GM21381 (cell line): Measurements from ENCODE around the gene GIN1.
"Not testable (repeated sequence)": the region's sequence is repeated elsewhere in the genome, so short reads cannot be mapped to it uniquely, and the experiment has no call there.

Source experiments
- ATAC-seq: cut with Tn5 transposase; IDR thresholded peaks from one replicate; pipeline ENCODE4 v1.9.1; 2021; ENCODE audit warnings: mild to moderate bottlenecking, moderate library complexity; ENCODE audit not compliant: unreplicated experiment

Gene GIN1

DNA sequence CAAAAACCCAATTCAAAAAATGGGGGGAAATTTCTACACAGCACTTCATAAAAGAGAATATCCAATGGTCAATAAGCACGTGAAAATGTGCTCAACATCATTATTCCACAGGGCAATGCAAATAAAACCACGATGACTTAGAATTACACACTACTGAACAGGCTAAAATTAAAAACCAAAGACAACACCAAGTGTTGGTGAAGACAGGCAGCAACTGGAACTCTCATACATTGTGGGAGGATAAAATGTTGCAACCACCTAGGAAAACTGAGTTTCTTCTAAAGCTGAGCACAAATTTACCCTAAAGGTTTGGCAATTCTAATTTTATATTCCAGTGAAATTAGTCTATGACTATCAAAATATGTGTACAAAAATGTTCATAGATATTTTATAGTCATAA, 9.5 kb downstream of the GIN1 start:
- no peak for ATAC-seq

DNA sequence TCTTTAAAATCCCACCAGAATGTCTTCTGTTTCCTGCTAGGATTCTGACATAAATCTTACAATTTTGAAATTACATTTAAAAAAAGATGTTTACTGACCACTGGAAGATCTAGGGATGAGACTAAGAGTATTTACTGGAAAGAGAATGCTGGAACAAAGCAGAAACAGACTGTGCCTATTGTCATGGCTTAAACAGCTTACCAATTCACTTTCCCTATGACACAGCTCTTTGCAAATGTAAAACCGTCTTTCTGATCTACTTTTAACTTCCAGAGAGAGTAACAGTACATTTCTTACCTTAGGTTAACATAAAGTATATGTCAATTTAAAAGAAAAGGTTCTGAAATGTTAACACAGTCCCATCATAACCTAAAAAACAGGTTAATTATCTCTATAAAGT, 10.7 kb downstream of the GIN1 start:
- ATAC-seq: no peak

DNA sequence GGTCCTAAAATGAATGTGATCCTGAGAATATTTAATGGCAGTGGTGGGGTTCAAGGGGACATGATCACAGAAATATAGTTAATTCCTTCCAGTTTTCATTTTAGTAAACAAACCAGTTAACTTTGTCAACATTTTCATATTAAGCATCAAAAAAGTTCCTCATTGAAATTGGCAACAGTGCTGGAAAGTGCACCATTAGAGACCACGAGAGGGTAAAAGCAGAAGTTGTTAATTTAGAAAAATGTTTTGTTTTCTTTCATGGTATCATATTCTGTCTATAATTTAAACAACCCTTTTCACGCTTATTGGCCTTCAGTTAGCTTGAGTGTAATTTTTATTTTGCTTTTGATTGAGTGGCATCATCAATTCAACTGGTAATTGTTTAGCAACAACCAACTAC, 11.9 kb downstream of the GIN1 start:
- no peak for ATAC-seq

DNA sequence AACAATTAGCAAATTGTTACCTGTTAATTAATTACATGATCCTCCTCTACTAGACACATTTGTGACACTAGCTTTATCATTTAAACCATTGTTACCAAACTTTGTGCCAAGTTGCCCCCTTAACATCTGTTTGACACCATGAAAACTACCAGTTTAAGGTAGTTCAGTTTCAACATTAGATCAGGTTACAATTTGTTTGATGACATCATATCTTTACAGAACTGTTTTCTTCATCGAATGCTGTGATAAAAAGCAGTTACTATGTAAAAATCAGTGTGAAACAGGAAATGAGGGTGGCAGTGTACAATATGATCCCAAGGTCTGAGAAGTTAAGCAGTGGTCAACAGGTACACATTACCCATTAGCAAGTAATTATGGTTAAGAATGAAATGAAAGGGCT, 17.7 kb downstream of the GIN1 start:
- no peak for ATAC-seq

DNA sequence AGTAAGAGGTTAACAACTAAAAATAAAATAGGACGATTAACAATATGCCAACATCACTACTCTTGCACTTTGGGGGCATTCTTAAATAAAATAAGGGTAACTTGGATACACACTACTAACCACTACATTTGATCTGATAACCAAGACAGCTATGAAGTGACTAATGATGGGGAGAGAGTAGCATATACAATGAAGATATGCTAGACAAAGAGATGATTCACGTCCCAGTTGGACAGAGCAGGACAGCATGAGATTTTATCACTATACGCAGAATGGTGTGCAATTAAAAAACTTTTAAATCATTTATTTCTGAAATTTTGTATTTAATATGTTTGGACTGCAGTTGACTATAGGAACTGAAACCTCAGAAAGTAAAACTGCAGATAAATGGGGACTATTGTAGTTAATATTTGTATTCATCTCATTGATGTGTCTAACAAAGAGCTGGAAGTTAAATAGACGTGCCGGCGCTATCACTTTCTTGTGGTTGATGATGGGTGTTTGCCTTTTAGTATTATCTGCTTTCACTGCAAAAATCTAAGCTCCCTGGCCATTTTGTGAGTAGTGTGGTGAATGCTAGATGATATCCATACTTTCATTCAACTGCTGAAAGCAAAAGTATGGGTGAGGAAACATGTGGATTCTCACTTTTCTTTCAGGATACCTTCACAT, 18.7 kb downstream of the GIN1 start:
- no peak for ATAC-seq

DNA sequence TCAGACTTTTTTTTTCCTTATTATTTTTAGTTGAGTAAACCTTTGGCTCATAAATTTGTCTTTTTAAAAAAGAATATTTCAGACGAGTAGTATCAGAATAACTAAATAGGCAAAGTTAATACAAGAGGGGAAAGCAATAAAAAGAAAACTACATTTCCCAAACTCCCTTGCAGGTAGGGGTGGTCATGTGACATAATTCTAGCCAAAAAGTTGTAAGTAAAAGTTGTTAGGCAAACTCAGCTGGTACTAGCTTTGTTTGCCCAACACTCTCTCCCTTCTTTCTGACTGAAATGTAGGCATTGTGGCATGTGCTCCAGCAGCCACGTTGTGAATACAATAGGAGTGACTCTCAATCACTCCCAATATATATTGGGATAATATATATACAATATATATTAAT, 20.9 kb downstream of the GIN1 start:
- ATAC-seq: no peak

DNA sequence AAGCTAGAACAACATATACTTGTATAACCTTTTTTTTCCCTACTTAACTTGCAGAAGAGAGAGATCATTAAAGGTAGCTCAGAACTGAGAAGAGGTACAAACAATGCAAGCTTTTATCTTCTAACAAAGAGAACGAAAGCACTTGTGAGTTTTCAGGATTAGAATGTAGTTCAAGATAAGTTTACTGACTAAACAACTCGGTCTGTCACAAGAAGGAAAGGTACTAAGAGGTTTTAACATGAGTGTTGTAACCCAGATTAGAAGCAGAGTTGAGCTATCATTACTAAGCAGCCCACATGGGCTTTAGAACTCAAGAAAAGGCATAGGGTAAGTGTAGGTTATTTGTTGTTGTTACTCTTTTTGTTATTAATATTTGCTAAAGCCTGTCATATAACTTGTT, 25.2 kb downstream of the GIN1 start:
- no peak for ATAC-seq

DNA sequence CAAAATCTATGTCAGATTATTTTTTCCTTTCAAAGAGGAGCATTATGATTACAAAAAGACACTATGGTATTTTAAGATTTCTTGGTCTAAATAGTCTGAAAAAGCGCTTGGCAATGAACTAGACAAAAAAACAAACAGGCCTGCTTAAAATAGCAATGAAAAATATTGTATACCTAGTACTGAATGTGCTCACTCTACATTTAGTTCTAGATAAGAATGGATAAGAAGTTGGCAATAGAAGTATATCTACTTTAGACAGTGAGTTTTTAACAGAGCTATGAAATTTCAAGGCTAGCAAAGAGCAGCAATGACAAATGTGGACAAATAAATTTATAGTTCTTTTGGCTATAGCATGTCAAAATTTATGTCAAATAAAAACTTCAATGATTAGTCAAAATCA, 26.2 kb downstream of the GIN1 start:
- ATAC-seq: no peak

DNA sequence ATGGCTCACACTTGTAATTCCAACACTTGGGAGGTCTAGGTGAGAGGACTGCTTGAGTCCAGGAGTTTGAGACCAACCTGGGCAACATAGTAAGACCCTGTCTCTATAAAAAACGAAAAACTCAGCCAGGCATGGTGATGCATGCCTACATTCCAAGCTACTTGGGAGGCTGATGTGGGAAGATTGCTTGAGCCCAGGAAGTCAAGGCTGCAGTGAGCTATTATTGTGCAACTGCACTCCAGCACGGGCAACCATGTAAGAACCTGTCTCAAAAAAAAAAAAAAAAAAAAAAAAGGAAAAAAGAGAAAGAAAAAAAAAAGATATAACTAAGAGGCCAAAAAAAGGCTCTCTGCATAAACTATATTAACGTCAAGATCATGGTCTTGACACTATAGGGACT, 27.3 kb downstream of the GIN1 start:
- ATAC-seq: no peak

DNA sequence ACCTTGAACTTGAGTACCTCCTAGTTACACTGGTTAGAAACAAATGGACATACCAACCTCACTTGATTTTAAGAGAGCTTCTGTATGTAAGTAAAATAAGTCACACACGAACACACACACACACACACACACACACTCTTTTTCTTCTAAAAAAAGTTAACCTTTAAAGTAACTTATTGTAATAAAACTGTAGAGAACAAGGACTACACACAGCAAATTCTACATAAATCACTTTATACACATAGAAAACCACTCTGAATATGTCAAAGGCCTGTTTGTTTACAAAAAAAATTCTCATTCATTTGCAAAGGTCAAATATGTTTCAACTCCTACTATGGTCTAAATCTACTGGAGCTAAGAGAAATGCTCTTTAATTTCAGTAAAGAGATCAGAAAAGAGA, 29.1 kb downstream of the GIN1 start:
- ATAC-seq: no peak

DNA sequence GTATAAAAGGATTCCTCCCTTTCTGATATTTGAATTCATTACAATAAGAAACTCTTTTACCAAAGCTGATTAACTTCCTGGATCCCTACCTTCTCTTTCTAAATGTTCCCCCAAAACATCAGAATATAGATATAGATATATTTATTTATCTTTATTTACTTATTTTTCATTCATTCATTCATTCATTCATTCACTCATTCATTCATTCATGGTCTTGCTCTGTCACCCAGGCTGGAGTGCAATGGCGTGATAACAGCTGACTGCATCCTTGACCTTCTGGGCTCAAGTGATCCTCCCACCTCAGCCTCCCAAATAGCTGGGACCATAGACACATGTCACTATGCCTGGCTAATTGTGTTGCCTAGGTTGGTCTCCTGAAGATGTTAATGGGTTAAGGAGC, 30.7 kb downstream of the GIN1 start:
- ATAC-seq: no peak

DNA sequence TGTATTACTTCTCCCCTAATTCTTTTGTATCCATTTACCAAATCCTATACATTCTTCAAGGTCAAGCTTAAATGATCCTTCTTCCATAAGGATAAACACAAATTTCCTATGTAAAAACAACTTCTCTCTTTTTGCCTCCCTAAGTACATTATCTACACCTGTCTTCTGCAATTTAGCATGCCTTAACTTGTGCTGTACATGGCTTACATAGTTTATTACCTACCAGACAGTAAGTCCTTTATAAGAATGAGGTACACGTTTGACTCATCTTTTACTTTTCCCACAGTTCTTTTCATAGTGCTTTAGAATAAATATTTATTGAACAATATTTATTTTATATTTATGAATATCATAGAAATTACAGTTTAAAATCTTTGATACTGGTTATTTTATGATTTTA, 33.4 kb downstream of the GIN1 start:
- no peak for ATAC-seq

DNA sequence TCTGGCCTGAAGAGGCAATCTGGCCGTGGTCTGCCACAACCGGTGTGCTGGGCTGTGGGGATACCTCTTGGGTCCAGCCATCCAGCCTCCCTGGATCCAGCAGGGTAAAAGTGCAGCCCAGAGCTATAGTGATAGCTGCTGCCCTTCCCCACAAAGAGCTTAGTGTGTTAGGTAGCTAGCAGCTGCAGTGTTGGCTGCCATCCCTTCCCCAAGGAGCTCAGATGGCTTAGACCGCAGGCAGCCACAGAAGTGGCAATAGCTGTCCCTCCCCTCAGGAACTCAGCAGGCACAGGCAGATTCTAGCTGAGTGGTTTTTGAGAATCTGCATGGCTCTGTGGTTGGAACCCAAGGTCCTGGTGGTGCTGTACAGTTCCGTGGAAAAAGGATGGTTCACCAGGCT, 40.1 kb downstream of the GIN1 start:
- no peak for ATAC-seq

DNA sequence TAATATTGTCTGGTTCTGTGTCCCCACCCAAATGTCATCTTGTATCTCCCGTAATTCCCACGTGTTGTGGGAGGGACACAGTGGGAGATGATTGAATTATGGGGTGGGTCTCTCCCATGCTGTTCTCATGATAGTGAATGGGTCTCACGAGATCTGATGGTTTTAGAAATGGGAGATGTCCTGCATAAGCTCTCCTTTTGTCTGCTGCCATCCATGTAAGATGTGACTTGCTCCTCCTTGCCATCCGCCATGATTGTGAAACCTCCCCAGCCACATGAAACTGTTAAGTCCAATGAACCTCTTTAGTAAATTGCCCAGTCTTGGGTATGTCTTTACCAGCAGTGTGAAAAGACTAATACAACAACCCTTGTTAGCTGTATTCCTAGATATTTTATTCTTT, 44.5 kb downstream of the GIN1 start:
- no peak for ATAC-seq

DNA sequence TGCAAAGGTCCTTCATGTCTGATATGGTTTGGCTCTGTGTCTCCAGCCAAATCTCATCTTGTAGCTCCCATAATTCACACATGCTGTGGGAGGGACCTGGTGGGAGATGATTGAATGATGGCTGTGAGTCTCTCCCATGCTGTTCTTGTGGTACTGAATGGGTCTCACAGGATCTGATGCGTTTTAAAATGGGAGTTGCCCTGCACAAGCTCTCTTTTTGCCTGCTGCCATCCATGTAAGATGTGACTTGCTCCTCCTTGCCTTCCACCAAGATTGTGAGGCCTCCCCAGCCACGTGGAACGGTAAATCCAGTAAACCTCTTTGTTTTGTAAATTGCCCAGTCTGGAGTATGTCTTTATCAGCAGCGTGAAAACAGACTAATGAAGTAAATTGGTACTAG, 46.4 kb downstream of the GIN1 start:
- ATAC-seq: not testable (repeated sequence)

DNA sequence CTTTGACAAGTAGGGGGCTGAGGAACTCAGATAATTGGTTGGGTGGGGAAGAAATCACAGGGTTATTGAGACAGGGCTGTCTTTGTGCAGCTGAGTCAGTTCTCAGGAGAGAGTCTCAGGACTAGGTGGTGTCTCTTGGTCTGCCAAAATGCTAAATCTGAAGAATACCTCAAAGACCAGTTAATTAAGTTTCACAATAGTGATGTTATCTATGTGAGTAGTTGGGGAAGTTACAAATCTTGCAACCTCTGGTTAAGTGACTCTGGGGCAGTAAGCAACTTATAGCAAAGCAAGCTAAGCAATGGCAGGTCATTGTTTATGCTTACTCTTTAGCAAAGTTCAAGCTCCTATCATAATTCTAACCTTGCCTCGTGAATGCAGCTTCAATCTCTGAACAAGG, 53.6 kb downstream of the GIN1 start:
- ATAC-seq: no peak

DNA sequence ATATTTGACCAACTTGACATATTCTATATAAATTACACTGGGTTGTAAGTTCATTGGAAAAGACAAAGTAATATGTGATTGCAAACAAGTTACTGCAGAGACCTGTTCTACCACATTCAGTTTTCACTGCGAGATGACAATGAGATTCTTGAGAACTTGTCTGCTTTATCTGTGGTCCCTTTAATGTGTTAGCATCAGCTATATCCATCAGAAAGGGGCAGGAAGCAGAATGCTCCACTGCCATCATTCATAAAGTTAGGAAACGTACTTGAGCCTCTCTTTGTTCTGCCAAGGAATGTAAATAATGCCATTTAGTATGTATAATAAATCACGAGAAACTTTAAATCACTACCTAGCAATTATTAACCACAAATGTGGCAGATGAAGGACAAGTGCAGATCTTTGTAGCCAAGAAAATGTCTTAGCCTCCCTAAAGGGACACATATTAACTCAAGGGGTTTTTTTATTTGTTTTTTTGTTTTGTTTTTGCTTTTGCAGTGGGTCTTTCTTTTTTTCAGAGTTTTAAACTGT, 59.4 kb downstream of the GIN1 start:
- no peak for ATAC-seq

DNA sequence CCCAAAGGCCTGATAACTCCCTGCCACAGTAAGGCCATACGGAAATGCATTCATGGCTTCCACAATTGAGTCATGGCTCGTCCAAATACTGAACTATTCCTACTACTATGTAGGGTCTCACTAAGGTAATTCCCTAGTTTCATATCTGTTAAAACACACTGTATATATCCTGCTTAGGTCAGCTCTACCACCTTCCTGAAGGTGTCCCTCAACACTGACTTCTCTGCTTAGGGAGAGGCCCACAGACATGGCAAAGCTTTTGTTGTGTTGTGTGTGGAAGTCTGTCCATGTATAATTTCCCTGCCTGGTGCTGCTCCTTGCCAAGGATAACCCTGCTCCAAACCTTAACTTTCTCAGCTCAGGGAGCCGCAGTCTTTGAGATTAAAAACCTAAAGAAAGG, 60.4 kb downstream of the GIN1 start:
- ATAC-seq: no peak

DNA sequence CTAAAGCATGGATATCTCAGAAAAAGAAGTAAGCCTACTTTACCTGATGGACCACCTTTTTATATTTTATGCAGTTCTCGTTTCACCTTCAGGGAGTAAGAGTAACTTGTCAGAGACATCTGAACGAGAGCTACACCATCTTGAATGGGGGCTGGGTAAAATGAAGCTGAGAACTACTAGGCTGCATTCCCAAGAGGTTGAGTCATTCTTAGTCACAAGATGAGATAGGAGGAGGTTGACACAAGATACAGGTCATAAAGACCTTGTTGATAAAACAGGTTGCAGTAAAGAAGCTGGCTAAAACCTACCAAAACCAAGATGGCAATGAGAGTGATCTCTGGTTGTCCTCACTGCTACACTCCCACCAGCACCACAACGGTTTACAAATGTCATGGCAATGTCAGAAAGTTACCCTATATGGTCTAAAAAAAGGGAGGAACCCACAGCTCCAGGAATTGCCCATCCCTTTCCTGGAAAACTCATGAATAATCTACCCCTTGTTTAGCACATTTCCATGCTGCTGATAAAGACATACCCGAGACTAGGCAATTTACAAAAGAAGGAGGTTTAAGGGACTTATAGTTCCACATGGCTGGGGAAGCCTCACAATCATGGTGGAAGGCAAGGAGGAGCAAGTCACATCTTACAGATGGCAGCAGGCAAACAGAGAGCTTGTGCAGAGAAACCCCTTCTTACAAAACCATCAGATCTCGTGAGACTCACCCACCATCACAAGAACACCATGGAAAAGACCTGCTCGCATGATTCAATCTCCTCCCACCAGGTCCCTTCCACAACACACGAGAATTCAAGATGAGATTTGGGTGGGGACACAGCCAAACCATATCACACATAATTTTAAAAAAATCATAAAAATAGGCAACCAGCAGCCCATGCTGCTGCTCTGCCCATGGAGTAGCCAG, 62.5 kb downstream of the GIN1 start:
- ATAC-seq: no peak

DNA sequence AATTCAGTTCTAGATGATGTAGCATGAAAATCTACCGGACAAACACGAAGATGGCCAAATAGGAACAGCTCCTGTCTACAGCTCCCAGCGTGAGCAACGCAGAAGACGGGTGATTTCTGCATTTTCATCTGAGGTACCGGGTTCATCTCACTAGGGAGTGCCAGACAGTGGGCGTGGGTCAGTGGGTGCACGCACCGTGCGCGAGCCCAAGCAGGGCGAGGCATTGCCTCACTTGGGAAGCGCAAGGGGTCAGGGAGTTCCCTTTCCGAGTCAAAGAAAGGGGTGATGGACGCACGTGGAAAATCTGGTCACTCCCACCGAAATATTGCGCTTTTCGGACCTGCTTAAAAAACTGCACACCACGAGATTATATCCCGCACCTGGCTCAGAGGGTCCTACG, 73.2 kb downstream of the GIN1 start:
- not testable (repeated sequence) for ATAC-seq

DNA sequence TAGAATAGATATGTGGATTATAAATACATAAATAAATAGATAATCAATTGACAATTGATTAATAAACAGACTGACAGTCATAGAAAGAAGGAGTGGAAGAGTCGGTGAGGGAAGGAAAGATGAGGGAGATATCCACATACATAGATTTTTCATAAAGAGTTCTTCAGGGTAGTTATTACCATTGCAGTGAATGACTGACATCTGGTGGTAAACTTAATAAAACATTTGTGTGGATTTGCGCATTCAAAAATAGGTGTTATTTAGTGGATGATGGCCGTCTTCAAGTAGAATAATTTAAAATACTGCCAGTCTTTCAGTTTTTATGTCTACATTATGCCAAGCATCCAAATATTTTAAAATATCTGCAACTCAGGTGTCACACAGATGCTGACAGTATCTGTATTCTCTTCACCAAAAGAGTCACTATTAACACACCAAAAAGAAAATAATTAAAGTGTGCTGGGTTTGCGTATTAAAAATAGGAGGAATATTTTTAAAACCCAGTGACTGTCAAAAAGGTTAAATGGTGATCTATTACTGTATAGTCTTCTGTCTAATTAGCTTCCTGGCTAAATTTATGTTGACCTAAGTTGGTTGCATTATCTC, 78.8 kb downstream of the GIN1 start:
- no peak for ATAC-seq
